Upper lobe of left lung (tissue), 4 donors: ENCODE measurements around the gene PPP6R3.

Source experiments
- CTCF ChIP-seq, 6 experiments: fragments of 450-650 bp in 4 of 6; fragments of 200-600 bp in 2 of 6; sonication (generic) in 2 of 6; IDR thresholded peaks; one replicate each; pipeline ENCODE4 v1.5.1; 2016 to 2019; ENCODE audit warnings: antibody characterized with exemption in 6 of 6
- EP300 ChIP-seq, 4 donors: sonication (generic); formaldehyde crosslinking; IDR thresholded peaks; one replicate each; pipeline ENCODE4 v1.5.1; 2017; ENCODE audit warnings: antibody characterized with exemption in 4 of 4, control low read depth in 2 of 4
- POLR2A ChIP-seq, 4 donors: fragments of 450-650 bp; IDR thresholded peaks; one replicate each; pipeline ENCODE4 v1.5.1; 2016 to 2017; ENCODE audit warnings: antibody characterized with exemption in 4 of 4, mild to moderate bottlenecking in 2 of 4

GRCh38 chr11:68593441-68593840, 132.9 kb downstream of the PPP6R3 start:
- TF ChIP-seq CTCF (IDR thresholded peaks at IDR 0.05) (no peak), EP300 (IDR thresholded peaks at IDR 0.05) (no peak), POLR2A (IDR thresholded peaks at IDR 0.05) (no peak)
